ENCODE measurements around the gene TRIM22.

TRIM22 gene

GRCh38 chr11:5746614-5747013 is 57.0 kb downstream of the TRIM22 start:
- no peak for DNase-seq (ENCODE audit: low spot score)

GRCh38 chr11:5749836-5750235 is 60.2 kb downstream of the TRIM22 start:
- DNase-seq (ENCODE audit: low spot score), result no peak

DNA sequence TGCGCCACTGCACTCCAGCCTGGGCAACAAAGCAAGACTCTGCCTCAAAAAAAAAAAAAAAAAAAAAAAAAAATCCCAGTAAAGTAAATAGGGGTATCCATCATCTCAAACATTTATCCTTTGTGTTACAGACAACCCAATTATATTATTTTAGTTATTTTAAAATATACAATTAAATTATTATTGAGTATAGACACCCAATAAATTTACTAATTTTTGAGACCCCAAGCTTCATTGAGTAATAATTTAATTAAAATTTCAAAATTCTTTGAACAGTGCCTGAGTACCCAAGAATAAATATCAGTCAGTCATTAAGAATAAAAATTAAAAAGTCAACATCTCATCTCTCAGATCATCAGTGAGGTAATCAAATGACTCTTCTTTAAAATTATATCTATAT is 64.4 kb downstream of the TRIM22 start, which contains the start of gene OR52N4:
Gene OR52N4 (plus strand): TSS at position 301 of the 400 bp plus-strand sequence. CDS start 498 bp downstream, outside the sequence.
- DNase-seq (ENCODE audit: low spot score), result no peak
